ENCODE measurements around the gene TMEM130.

DNA sequence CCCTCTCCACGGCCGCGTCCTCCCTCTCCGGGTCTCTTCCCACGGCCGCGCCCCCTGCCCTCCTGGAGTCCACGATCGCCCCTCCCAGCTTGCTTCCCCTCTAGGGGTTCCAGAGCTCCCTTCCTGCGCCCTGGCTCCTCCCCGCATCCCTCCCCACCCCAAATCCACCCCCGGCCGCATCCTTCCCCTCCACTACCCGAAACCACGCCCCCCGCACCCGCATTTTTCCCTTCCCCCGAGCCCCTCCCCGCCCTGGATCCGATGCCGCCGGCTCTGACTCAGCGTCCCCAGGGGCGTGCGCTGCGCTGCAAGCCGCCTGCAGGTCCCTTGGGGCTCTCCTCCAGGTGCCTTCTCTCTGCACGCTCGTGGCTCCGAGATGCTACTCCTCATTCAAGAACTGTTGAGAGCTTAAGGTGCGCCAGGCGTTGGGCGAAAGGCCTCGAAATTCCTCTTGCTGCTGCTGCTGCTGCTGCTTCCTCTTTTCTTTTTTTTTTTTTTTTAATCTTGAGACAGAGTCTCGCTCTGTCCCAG lies 372 bp upstream of the TMEM130 start:
- TF ChIP-seq, protein P1, sequence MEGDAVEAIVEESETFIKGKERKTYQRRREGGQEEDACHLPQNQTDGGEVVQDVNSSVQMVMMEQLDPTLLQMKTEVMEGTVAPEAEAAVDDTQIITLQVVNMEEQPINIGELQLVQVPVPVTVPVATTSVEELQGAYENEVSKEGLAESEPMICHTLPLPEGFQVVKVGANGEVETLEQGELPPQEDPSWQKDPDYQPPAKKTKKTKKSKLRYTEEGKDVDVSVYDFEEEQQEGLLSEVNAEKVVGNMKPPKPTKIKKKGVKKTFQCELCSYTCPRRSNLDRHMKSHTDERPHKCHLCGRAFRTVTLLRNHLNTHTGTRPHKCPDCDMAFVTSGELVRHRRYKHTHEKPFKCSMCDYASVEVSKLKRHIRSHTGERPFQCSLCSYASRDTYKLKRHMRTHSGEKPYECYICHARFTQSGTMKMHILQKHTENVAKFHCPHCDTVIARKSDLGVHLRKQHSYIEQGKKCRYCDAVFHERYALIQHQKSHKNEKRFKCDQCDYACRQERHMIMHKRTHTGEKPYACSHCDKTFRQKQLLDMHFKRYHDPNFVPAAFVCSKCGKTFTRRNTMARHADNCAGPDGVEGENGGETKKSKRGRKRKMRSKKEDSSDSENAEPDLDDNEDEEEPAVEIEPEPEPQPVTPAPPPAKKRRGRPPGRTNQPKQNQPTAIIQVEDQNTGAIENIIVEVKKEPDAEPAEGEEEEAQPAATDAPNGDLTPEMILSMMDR (IDR thresholded peaks at IDR 0.05) = no peak
- TF ChIP-seq POLR2A (IDR thresholded peaks at IDR 0.05) (no peak), EP300 (IDR thresholded peaks at IDR 0.05) (no peak)
